Measurements from ENCODE around the gene NUDT6. TPM values are rescaled to one million over a fixed set of nuclear protein-coding genes. Genes with fewer than 3 reads are reported as not detected.

Gene NUDT6
- total RNA-seq, 3 donors from 2014 or later (not counting 1 experiment from before 2014, with no cell fraction given), result 3.0 to 4.1 (median 3.0) TPM

DNA sequence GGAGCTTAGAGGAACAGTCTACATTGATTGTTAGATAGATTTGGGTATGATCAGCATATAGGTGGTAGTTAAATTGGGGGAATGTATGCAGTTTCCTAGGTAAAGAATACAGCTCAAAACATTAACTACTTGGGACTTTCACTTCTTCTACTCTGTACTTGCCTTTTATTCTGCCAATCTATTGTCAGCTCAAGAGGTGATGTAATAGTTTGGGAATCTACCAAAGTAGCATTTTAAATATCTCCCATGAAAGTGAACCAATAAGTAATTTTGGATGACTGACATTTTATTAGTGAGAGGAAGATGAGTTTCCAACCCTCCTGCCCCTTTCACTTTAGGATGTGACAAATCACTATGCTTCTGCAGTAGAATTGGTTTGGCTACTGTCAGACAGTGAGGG, 43.4 kb downstream of the NUDT6 start:
- H3K36me3 ChIP-seq (ENCODE audit: control insufficient read depth, insufficient read depth, low read length), result no peaks in the 10 kb centered on the region
- Mint-ChIP-seq H3K27me3 (ENCODE audit: low read depth in 2 of 2) (peaks cover 7 to 14% of the 10 kb centered on the region in 2 donors), H3K36me3 (no peaks in the 10 kb centered on the region), H3K4me1 (no peaks in the 10 kb centered on the region), H3K27ac (no peak overlapping the region), H3K4me3 (no peak overlapping the region), H3K9me3 (peaks cover 0 to 2% of the 10 kb centered on the region in 2 donors)
- intact Hi-C loops (cut with micrococcal nuclease), result no loop called here
- H3K27ac ChIP-seq (ENCODE audit: low read length), result no peak overlapping the region
- DNase-seq (no peak), ATAC-seq (no peak)
- H3K4me1 ChIP-seq (ENCODE audit: control insufficient read depth, insufficient read depth, low read length), result no peaks in the 10 kb centered on the region
- no peak overlapping the region for H3K4me3 ChIP-seq (ENCODE audit: low read length)
- H3K27me3 ChIP-seq (ENCODE audit: control insufficient read depth, insufficient read depth, low read length), result no peaks in the 10 kb centered on the region
- TF ChIP-seq, protein P1, sequence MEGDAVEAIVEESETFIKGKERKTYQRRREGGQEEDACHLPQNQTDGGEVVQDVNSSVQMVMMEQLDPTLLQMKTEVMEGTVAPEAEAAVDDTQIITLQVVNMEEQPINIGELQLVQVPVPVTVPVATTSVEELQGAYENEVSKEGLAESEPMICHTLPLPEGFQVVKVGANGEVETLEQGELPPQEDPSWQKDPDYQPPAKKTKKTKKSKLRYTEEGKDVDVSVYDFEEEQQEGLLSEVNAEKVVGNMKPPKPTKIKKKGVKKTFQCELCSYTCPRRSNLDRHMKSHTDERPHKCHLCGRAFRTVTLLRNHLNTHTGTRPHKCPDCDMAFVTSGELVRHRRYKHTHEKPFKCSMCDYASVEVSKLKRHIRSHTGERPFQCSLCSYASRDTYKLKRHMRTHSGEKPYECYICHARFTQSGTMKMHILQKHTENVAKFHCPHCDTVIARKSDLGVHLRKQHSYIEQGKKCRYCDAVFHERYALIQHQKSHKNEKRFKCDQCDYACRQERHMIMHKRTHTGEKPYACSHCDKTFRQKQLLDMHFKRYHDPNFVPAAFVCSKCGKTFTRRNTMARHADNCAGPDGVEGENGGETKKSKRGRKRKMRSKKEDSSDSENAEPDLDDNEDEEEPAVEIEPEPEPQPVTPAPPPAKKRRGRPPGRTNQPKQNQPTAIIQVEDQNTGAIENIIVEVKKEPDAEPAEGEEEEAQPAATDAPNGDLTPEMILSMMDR (IDR thresholded peaks at IDR 0.05), result no peak
- peaks cover 4% of the 10 kb centered on the region for H3K9me3 ChIP-seq (ENCODE audit: control insufficient read depth, insufficient read depth, low read length)

DNA sequence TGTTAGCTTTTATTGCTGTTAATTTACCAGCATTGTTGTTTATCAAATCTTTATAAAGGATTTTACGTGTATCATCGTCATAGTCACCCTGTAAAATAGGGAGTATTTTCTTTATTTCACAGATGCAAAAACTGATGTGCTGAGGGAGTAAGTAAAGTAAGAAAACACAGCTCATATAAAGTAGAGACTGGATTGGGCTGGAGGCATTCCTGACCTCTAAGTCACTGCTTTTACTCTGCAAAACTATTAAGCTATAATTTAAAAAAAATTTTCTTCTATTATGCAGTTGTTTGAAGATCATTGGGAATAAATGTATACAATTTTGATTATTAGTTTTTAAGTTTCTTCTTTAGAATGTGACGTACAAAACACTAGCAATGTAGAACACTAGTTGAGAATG, 45.9 kb downstream of the NUDT6 start:
- Mint-ChIP-seq H3K36me3 (no peaks in the 10 kb centered on the region), H3K4me1 (no peaks in the 10 kb centered on the region), H3K27ac (no peak overlapping the region), H3K9me3 (peaks cover 0 to 2% of the 10 kb centered on the region in 2 donors), H3K27me3 (ENCODE audit: low read depth in 2 of 2) (peaks cover 16 to 24% of the 10 kb centered on the region in 2 donors), H3K4me3 (no peak overlapping the region)
- DNase-seq, result no peak
- H3K4me1 ChIP-seq (ENCODE audit: control insufficient read depth, insufficient read depth, low read length), result no peaks in the 10 kb centered on the region
- H3K27me3 ChIP-seq (ENCODE audit: control insufficient read depth, insufficient read depth, low read length), result peaks cover 4% of the 10 kb centered on the region
- peaks cover 4% of the 10 kb centered on the region for H3K9me3 ChIP-seq (ENCODE audit: control insufficient read depth, insufficient read depth, low read length)
- TF ChIP-seq, protein P1 (IDR thresholded peaks at IDR 0.05), result no peak
- ATAC-seq, result no peak
- no peak overlapping the region for H3K27ac ChIP-seq (ENCODE audit: low read length)
- intact Hi-C loops (cut with micrococcal nuclease), result no loop called here
- 100% methylated on average over 1 of the region's 3 CpGs for WGBS (ENCODE audit: insufficient coverage)
- no peaks in the 10 kb centered on the region for H3K36me3 ChIP-seq (ENCODE audit: control insufficient read depth, insufficient read depth, low read length)
- no peak overlapping the region for H3K4me3 ChIP-seq (ENCODE audit: low read length)

DNA sequence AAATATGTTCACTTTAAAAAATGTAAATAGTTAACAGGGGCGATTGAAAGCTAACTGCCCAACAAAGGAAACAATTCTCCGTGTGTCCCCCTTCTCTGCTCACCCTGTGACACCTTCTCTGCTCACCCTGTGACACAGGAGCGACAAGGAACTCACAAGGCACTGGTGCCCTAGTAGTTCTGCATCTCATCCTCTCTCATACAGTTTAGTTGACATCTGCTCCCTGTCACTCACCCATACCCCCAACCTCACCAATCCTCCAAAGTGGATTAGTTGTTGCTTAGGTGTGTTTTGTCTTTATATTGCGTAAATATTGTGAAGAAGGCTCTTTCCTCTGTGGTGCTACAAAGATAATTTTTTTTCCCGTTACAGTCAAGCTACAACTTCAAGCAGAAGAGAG, 46.4 kb downstream of the NUDT6 start:
- TF ChIP-seq, protein P1 (IDR thresholded peaks at IDR 0.05), result no peak
- intact Hi-C loops (cut with micrococcal nuclease), result no loop called here
- peaks cover 0 to 2% of the 10 kb centered on the region in 2 donors for H3K9me3 Mint-ChIP-seq
- Histone ChIP-seq H3K4me1 (ENCODE audit: control insufficient read depth, insufficient read depth, low read length) (no peaks in the 10 kb centered on the region), H3K4me3 (ENCODE audit: low read length) (no peak overlapping the region), H3K36me3 (ENCODE audit: control insufficient read depth, insufficient read depth, low read length) (no peaks in the 10 kb centered on the region), H3K9me3 (ENCODE audit: control insufficient read depth, insufficient read depth, low read length) (peaks cover 4% of the 10 kb centered on the region), H3K27ac (ENCODE audit: low read length) (no peak overlapping the region), H3K27me3 (ENCODE audit: control insufficient read depth, insufficient read depth, low read length) (peaks cover 4% of the 10 kb centered on the region)
- peaks cover 21 to 29% of the 10 kb centered on the region in 2 donors for H3K27me3 Mint-ChIP-seq (ENCODE audit: low read depth in 2 of 2)
- H3K4me1 Mint-ChIP-seq, result no peaks in the 10 kb centered on the region
- no peak overlapping the region for H3K4me3 Mint-ChIP-seq
- no peak overlapping the region for H3K27ac Mint-ChIP-seq
- no peak for DNase-seq
- H3K36me3 Mint-ChIP-seq, result peaks cover 3% of the 10 kb centered on the region
- WGBS (ENCODE audit: insufficient coverage), result 94% methylated on average over 5 of the region's 5 CpGs
- no peak for ATAC-seq

DNA sequence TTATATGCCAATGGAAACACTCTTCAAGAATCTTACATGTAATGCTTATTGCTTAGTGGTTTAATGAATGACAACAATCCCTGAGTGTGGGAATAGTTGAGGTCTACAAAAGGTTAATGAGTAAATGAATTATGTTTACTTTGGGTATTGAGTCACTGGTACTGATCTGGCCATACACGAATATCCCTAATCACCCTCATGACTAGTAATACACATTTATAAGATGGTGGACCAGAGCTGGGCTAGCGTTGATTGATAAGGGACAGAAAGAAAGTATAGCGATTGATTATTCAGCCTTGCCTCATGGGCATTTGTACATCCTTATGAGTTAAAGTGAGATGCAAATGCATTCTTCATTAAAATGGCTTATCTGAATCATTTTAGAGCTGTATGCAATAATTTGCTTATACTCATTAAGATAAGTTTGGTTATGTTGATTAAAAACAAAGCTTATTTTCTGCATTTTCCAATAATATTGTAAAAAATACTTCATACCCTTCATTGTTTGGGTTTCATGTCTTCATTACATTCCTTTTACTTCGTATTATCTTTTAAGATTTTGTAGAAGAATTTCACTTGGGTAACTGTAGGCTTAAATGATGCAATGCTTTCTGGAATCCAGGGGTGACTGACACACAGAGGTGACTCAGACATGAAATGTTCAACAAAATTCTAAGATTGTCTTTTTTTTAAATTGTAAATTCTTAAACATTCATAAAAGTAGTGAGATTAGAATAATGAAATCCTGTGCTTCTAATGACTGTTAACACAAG, 48.4 kb downstream of the NUDT6 start:
- no peak for ATAC-seq
- WGBS (ENCODE audit: insufficient coverage), result 100% methylated on average over 3 of the region's 4 CpGs
- peaks cover 0 to under 1% of the 10 kb centered on the region in 2 donors for H3K4me1 Mint-ChIP-seq
- no peaks in the 10 kb centered on the region for H3K9me3 Mint-ChIP-seq
- TF ChIP-seq, protein P1 (IDR thresholded peaks at IDR 0.05), result no peak
- H3K36me3 Mint-ChIP-seq, result peaks cover 6% of the 10 kb centered on the region
- peaks cover 36 to 37% of the 10 kb centered on the region in 2 donors for H3K27me3 Mint-ChIP-seq (ENCODE audit: low read depth in 2 of 2)
- Histone ChIP-seq H3K9me3 (ENCODE audit: control insufficient read depth, insufficient read depth, low read length) (no peaks in the 10 kb centered on the region), H3K4me1 (ENCODE audit: control insufficient read depth, insufficient read depth, low read length) (no peaks in the 10 kb centered on the region), H3K4me3 (ENCODE audit: low read length) (no peak overlapping the region), H3K36me3 (ENCODE audit: control insufficient read depth, insufficient read depth, low read length) (no peaks in the 10 kb centered on the region), H3K27me3 (ENCODE audit: control insufficient read depth, insufficient read depth, low read length) (peaks cover 4% of the 10 kb centered on the region), H3K27ac (ENCODE audit: low read length) (no peak overlapping the region)
- DNase-seq, result no peak
- intact Hi-C loops (cut with micrococcal nuclease), result no loop called here
- H3K27ac Mint-ChIP-seq, result no peak overlapping the region
- H3K4me3 Mint-ChIP-seq, result no peak overlapping the region
